HEK293 (cell line): Measurements from ENCODE around the gene PSMB4.

Source experiments
- INSM2 ChIP-seq: fragments of 450-650 bp; formaldehyde crosslinking; IDR thresholded peaks from 2 replicates; pipeline ENCODE4 v1.5.1; 2016; ENCODE audit warnings: missing biosample characterization, missing genetic modification characterization
- MEIS1 ChIP-seq: sonication (generic); formaldehyde crosslinking; IDR thresholded peaks from 2 replicates; pipeline ENCODE4 v1.8.1; 2022; ENCODE audit warnings: missing genetic modification reagents, mild to moderate bottlenecking, borderline replicate concordance
- OVOL3 ChIP-seq: fragments of 450-650 bp; formaldehyde crosslinking; IDR thresholded peaks from 2 replicates; pipeline ENCODE4 v1.5.1; 2016; ENCODE audit warnings: missing biosample characterization, missing genetic modification characterization
- PRDM1 ChIP-seq: fragments of 450-650 bp; formaldehyde crosslinking; IDR thresholded peaks from 2 replicates; pipeline ENCODE4; 2016; ENCODE audit warnings: missing biosample characterization, missing genetic modification characterization
- PRDM10 ChIP-seq: fragments of 450-650 bp; formaldehyde crosslinking; IDR thresholded peaks from 2 replicates; pipeline ENCODE4 v1.5.1; 2016; ENCODE audit warnings: missing biosample characterization, missing genetic modification characterization
- PRDM2 ChIP-seq: fragments of 450-650 bp; formaldehyde crosslinking; IDR thresholded peaks from 2 replicates; pipeline ENCODE4 v1.5.1; 2016; ENCODE audit warnings: missing biosample characterization, missing genetic modification characterization, borderline replicate concordance
- TCF7L2 ChIP-seq: IDR thresholded peaks from 2 replicates; pipeline ENCODE4 v1.6.1; 2011; ENCODE audit warnings: low read depth, mild to moderate bottlenecking, inconsistent platforms, low read length, moderate library complexity, borderline replicate concordance
- ZBTB1 ChIP-seq: fragments of 450-650 bp; formaldehyde crosslinking; IDR thresholded peaks from 2 replicates; pipeline ENCODE4 v1.5.1; 2016; ENCODE audit warnings: missing biosample characterization, missing genetic modification characterization
- ZBTB26 ChIP-seq: fragments of 450-650 bp; formaldehyde crosslinking; optimal IDR thresholded peaks from 2 replicates; pipeline ENCODE3; 2016; ENCODE audit warnings: missing biosample characterization, mild to moderate bottlenecking, missing genetic modification characterization
- ZBTB48 ChIP-seq: fragments of 450-650 bp; formaldehyde crosslinking; IDR thresholded peaks from 2 replicates; pipeline ENCODE4 v1.5.1; 2016; ENCODE audit warnings: missing biosample characterization, missing genetic modification characterization
- ZFP37 ChIP-seq: fragments of 450-650 bp; formaldehyde crosslinking; IDR thresholded peaks from 2 replicates; pipeline ENCODE4 v1.5.1; 2016; ENCODE audit warnings: missing biosample characterization, missing genetic modification characterization
- ZNF175 ChIP-seq: fragments of 450-650 bp; formaldehyde crosslinking; IDR thresholded peaks from 2 replicates; pipeline ENCODE4 v1.5.1; 2016; ENCODE audit warnings: missing biosample characterization, missing genetic modification characterization
- ZNF19 ChIP-seq: fragments of 450-650 bp; formaldehyde crosslinking; IDR thresholded peaks from 2 replicates; pipeline ENCODE4; 2016; ENCODE audit warnings: missing biosample characterization, missing genetic modification characterization, low read depth
- ZNF202 ChIP-seq: fragments of 450-650 bp; formaldehyde crosslinking; IDR thresholded peaks from 2 replicates; pipeline ENCODE4 v1.5.1; 2016; ENCODE audit warnings: missing biosample characterization, missing genetic modification characterization, borderline replicate concordance
- ZNF23 ChIP-seq: fragments of 450-650 bp; formaldehyde crosslinking; IDR thresholded peaks from 2 replicates; pipeline ENCODE4 v1.5.1; 2016; ENCODE audit warnings: missing biosample characterization, missing genetic modification characterization, borderline replicate concordance
- ZNF24 ChIP-seq: fragments of 450-650 bp; formaldehyde crosslinking; IDR thresholded peaks from 2 replicates; pipeline ENCODE4 v1.5.1; 2016; ENCODE audit warnings: missing biosample characterization, missing genetic modification characterization
- ZNF324 ChIP-seq: fragments of 450-650 bp; formaldehyde crosslinking; IDR thresholded peaks from 2 replicates; pipeline ENCODE4 v1.5.1; 2016; ENCODE audit warnings: missing biosample characterization, missing genetic modification characterization
- ZNF362 ChIP-seq: fragments of 450-650 bp; formaldehyde crosslinking; IDR thresholded peaks from 2 replicates; pipeline ENCODE4 v1.5.1; 2016; ENCODE audit warnings: missing biosample characterization, missing genetic modification characterization
- ZNF366 ChIP-seq: fragments of 450-650 bp; formaldehyde crosslinking; conservative IDR thresholded peaks from 2 replicates; pipeline ENCODE4 v1.5.1; 2016; ENCODE audit warnings: missing biosample characterization, missing genetic modification characterization
- ZNF501 ChIP-seq: fragments of 450-650 bp; formaldehyde crosslinking; IDR thresholded peaks from 2 replicates; pipeline ENCODE4 v1.5.1; 2016; ENCODE audit warnings: missing biosample characterization, missing genetic modification characterization
- ZNF548 ChIP-seq: fragments of 450-650 bp; formaldehyde crosslinking; IDR thresholded peaks from 2 replicates; pipeline ENCODE4 v1.5.1; 2016; ENCODE audit warnings: missing biosample characterization, missing genetic modification characterization

PSMB4 gene

GRCh38 chr1:151372058-151372934 is 27.1 kb upstream of the PSMB4 start, which contains the start of gene SELENBP1 (continued):
- TF ChIP-seq ZNF19 = no peak
- TF ChIP-seq TCF7L2 = peak; percentile 28; the same call in 1 of the 2 replicates
- TF ChIP-seq PRDM10 = peak; percentile 82
- no peak for TF ChIP-seq ZNF23 (tag by site-specific recombination)
- TF ChIP-seq INSM2 (tag by site-specific recombination) = no peak
- TF ChIP-seq PRDM2 (tag by site-specific recombination) = no peak
- no peak for TF ChIP-seq MEIS1
- TF ChIP-seq ZNF324 (tag by site-specific recombination) = peak; percentile 34; the same call in 1 of the 2 replicates
- TF ChIP-seq ZNF24 (tag by site-specific recombination) = 0 out of 2 replicates have a peak, but pooled peaks have one; percentile 5
- TF ChIP-seq OVOL3 (tag by site-specific recombination) = no peak
- peak; percentile 26; the same call in 1 of the 2 replicates for TF ChIP-seq ZNF501 (tag by site-specific recombination)
- no peak for TF ChIP-seq ZNF202 (tag by site-specific recombination)
- TF ChIP-seq ZNF175 (tag by site-specific recombination) = no peak
- peak; percentile 72 for TF ChIP-seq ZNF366 (tag by site-specific recombination)
- no peak for TF ChIP-seq PRDM1
- no peak for TF ChIP-seq ZBTB26 (tag by site-specific recombination)
- TF ChIP-seq ZBTB48 (tag by site-specific recombination) = peak; percentile 37; the same call in 1 of the 2 replicates
- peak; percentile 46; the same call in 1 of the 2 replicates for TF ChIP-seq ZFP37 (tag by site-specific recombination)
- no peak for TF ChIP-seq ZNF548 (tag by site-specific recombination)
- TF ChIP-seq ZBTB1 = peak; percentile 46; the same call in 1 of the 2 replicates
- TF ChIP-seq ZNF362 (tag by site-specific recombination) = no peak
